Neural cell (in vitro differentiated cells): ENCODE measurements around the gene MSANTD2. TPM values are rescaled to one million over a fixed set of nuclear protein-coding genes. Genes with fewer than 3 reads are reported as not detected.

Experiments used
- H2AFZ ChIP-seq: fragments of 200-600, 300-800 bp; sonication (generic), shearing (Covaris generic); 2 replicates; pipeline ENCODE4 v1.6.0; 2014; ENCODE audit warnings: low read depth, mild to moderate bottlenecking, antibody characterized with exemption, low read length, moderate library complexity
- H3F3A ChIP-seq: fragments of 200-600 bp; shearing (Covaris generic); 2 replicates; pipeline ENCODE4 v1.6.1; 2016; ENCODE audit warnings: mild to moderate bottlenecking, moderate library complexity, mixed read lengths, antibody characterized with exemption, low read length; ENCODE audit not compliant: insufficient read depth, poor library complexity, severe bottlenecking
- H3K27ac ChIP-seq: fragments of 200-600, 300-800 bp; sonication (generic), shearing (Covaris generic); 2 replicates; pipeline ENCODE4 v1.5.1; 2014; ENCODE audit warnings: mild to moderate bottlenecking, low read length, moderate library complexity
- H3K27me3 ChIP-seq: fragments of 300-800, 200-600 bp; sonication (generic), shearing (Covaris generic); 2 replicates; pipeline ENCODE4 v1.6.0; 2014; ENCODE audit warnings: mild to moderate bottlenecking, low read depth, low read length, moderate library complexity; ENCODE audit not compliant: insufficient read depth
- H3K36me3 ChIP-seq: fragments of 300-800, 200-600 bp; sonication (generic), shearing (Covaris generic); 2 replicates; pipeline ENCODE4 v1.5.1; 2014; ENCODE audit warnings: mild to moderate bottlenecking, antibody characterized with exemption, low read length, moderate library complexity; ENCODE audit not compliant: insufficient read depth
- H3K4me2 ChIP-seq: fragments of 300-800, 200-600 bp; sonication (generic), shearing (Covaris generic); 2 replicates; pipeline ENCODE4 v1.6.0; 2014; ENCODE audit warnings: mild to moderate bottlenecking, low read length
- H3K4me3 ChIP-seq: fragments of 300-800, 200-600 bp; sonication (generic), shearing (Covaris generic); 2 replicates; pipeline ENCODE4 v1.5.1; 2014; ENCODE audit warnings: mild to moderate bottlenecking, low read length, moderate library complexity
- H3K79me2 ChIP-seq: fragments of 200-600 bp; shearing (Covaris generic); replicated peaks from 2 replicates; pipeline ENCODE4 v1.6.0; 2014; ENCODE audit warnings: mild to moderate bottlenecking, low read length, moderate library complexity; ENCODE audit not compliant: insufficient read depth
- H3K9ac ChIP-seq: fragments of 300-800, 200-600 bp; sonication (generic), shearing (Covaris generic); 2 replicates; pipeline ENCODE4 v1.6.1; 2016; ENCODE audit warnings: mild to moderate bottlenecking, low read length, mixed read lengths
- H3K9me2 ChIP-seq: fragments of 200-600 bp; shearing (Covaris generic); 2 replicates; pipeline ENCODE4 v1.6.1; 2016; ENCODE audit warnings: mild to moderate bottlenecking, low read length, mixed read lengths; ENCODE audit not compliant: insufficient read depth
- H3K9me3 ChIP-seq: fragments of 200-600, 300-800 bp; sonication (generic), shearing (Covaris generic); 2 replicates; pipeline ENCODE4 v1.6.1; 2016; ENCODE audit warnings: mild to moderate bottlenecking, mixed run types, low read length, moderate library complexity, mixed read lengths
- H4K20me1 ChIP-seq: fragments of 200-600 bp; shearing (Covaris generic); 2 replicates; pipeline ENCODE4 v1.6.1; 2016; ENCODE audit warnings: mild to moderate bottlenecking, mixed run types; ENCODE audit not compliant: insufficient read depth
- CTCF ChIP-seq: fragments of 450-650 bp; IDR thresholded peaks from 2 replicates; pipeline ENCODE4 v1.5.1; 2014; ENCODE audit warnings: antibody characterized with exemption, mild to moderate bottlenecking, moderate library complexity; ENCODE audit not compliant: poor library complexity, severe bottlenecking
- EP300 ChIP-seq: fragments of 450-650 bp; conservative IDR thresholded peaks from 2 replicates; pipeline ENCODE4 v1.6.1; 2014; ENCODE audit warnings: antibody characterized with exemption, mild to moderate bottlenecking, moderate library complexity; ENCODE audit not compliant: poor library complexity, severe bottlenecking
- EZH2 ChIP-seq: fragments of 200-600, 300-800 bp; shearing (Covaris generic), sonication (generic); IDR thresholded peaks from 2 replicates; pipeline ENCODE4 v1.6.1; 2014; ENCODE audit warnings: antibody characterized with exemption, low read length, borderline replicate concordance, mild to moderate bottlenecking; ENCODE audit not compliant: insufficient read depth, poor library complexity, severe bottlenecking
- MXI1 ChIP-seq: fragments of 450-650 bp; conservative IDR thresholded peaks from 2 replicates; pipeline ENCODE4 v1.6.1; 2014; ENCODE audit warnings: antibody characterized with exemption, mild to moderate bottlenecking; ENCODE audit not compliant: poor library complexity, severe bottlenecking
- POLR2AphosphoS5 ChIP-seq: IDR thresholded peaks from 2 replicates; pipeline ENCODE4 v1.6.1; 2012
- RAD21 ChIP-seq: fragments of 450-650 bp; conservative IDR thresholded peaks from 2 replicates; pipeline ENCODE4 v1.6.1; 2014; ENCODE audit warnings: antibody characterized with exemption, mild to moderate bottlenecking, moderate library complexity
- REST ChIP-seq: IDR thresholded peaks from 2 replicates; pipeline ENCODE4 v1.6.1; 2012; ENCODE audit warnings: borderline replicate concordance
- SMC3 ChIP-seq: fragments of 450-650 bp; conservative IDR thresholded peaks from 2 replicates; pipeline ENCODE4 v1.6.1; 2014; ENCODE audit warnings: antibody characterized with exemption, mild to moderate bottlenecking, moderate library complexity; ENCODE audit not compliant: poor library complexity
- TAF1 ChIP-seq: IDR thresholded peaks from 2 replicates; pipeline ENCODE4 v1.6.1; 2012; ENCODE audit warnings: low read depth
- polyA plus RNA-seq: library from polyadenylated mRNA; depleted of rRNA; stranded (reverse); fragments of >200 nt; gene quantifications from 2 replicates; pipeline ENCODE4 v1.2.3, GENCODE V29; 2014

Gene MSANTD2
- polyA plus RNA-seq, 1 donor from 2014 or later = 45.3 TPM

DNA sequence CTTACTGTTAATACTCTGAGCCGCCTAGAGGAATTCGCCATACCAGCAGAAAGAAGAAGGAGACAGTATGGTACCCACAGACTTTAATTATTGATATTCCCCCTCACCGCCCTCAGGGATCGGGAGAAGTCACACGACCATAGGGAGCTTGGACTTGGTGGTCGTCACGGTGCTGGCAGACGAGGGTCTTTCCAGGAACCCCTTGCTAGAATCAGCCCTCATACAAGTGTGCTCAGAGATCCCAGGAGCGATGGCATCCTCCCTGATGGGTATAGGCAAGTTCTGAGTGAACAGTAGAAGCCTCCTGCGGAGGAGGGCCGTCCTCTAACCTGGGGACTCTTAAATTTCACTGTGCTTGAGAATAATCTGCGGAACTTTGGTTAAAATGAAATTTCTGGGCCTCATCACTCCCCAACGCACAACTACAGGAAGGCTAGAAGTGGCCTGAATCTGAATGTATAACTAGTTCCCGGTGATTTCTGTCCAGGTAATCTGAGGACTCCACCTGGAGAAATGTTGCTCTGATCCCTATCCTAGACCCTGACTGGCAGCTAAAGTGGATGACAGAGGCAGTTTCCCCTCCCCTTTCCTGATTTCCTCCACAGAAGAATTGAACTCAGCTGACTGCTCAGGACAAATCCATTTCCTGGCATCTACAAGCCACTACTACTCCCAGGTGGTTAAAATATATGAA, 52.7 kb downstream of the MSANTD2 start:
- Histone ChIP-seq H3F3A (no peaks in the 10 kb centered on the region), H3K9me3 (no peaks in the 10 kb centered on the region), H3K9ac (no peak overlapping the region), H3K27ac (no peak overlapping the region), H3K27me3 (peaks cover 100% of the 10 kb centered on the region), H3K4me2 (no peak overlapping the region), H3K4me3 (no peak overlapping the region), H3K36me3 (no peaks in the 10 kb centered on the region), H2AFZ (no peak overlapping the region), H3K9me2 (no peaks in the 10 kb centered on the region), H4K20me1 (no peaks in the 10 kb centered on the region), H3K79me2 (no peaks in the 10 kb centered on the region)
- TF ChIP-seq EP300 (no peak), RAD21 (no peak), TAF1 (no peak), SMC3 (no peak), MXI1 (no peak), CTCF (no peak), EZH2 (no peak), REST (no peak), POLR2AphosphoS5 (no peak)

GRCh38 chr11:124746621-124747243, 53.5 kb downstream of the MSANTD2 start:
- no peaks in the 10 kb centered on the region for H4K20me1 ChIP-seq
- H3K79me2 ChIP-seq = no peaks in the 10 kb centered on the region
- peaks cover 100% of the 10 kb centered on the region for H3K27me3 ChIP-seq
- H3K9me3 ChIP-seq = no peaks in the 10 kb centered on the region
- no peaks in the 10 kb centered on the region for H3F3A ChIP-seq
- no peak overlapping the region for H3K9ac ChIP-seq
- TF ChIP-seq CTCF (peak; percentile 65), SMC3 (no peak), EZH2 (no peak), REST (no peak), TAF1 (no peak)
- H3K4me2 ChIP-seq = no peak overlapping the region
- no peak overlapping the region for H2AFZ ChIP-seq
- H3K4me3 ChIP-seq = peak overlapping the region; percentile 61
- no peak overlapping the region for H3K27ac ChIP-seq
- H3K36me3 ChIP-seq = no peaks in the 10 kb centered on the region
- no peaks in the 10 kb centered on the region for H3K9me2 ChIP-seq
